AG09309 (cell line): ENCODE data around the gene ZBTB43.

Experiments
- DNase-seq: peaks from one replicate; pipeline ENCODE4 v3.0.0-alpha.2; 2010; ENCODE audit warnings: low read depth
- H3K4me3 ChIP-seq: 2 replicates; pipeline ENCODE4 v1.5.1; 2011; ENCODE audit warnings: mild to moderate bottlenecking, low read depth, low read length, moderate library complexity; ENCODE audit not compliant: control insufficient read depth
- CTCF ChIP-seq: IDR thresholded peaks from 2 replicates; pipeline ENCODE4 v1.5.1; 2011; ENCODE audit warnings: mild to moderate bottlenecking, low read depth, low read length, inconsistent platforms; ENCODE audit not compliant: insufficient read depth, control insufficient read depth; ENCODE audit errors: missing control alignments

The ZBTB43 gene

DNA sequence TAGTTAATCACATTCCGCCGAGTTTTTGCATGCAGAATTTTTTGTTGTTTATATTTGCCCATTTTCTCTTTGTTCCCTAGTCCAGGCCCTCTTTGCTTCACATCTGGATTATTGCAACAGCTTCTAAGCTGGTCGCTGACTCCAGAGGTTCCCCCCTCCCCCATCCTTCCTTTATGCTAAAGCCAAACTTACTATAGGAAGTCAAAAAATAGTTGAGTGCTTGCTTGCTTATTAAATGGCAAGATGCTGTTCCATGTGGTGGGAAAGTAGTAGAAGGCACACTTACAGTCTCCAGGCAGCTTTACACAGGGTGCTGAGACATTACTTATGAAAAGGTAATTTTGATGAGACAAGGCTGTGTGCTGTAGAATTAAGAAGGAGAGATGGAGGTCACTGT, 56.9 kb downstream of the ZBTB43 start:
- TF ChIP-seq CTCF = no peak
- no peak for DNase-seq
- H3K4me3 ChIP-seq = peak overlapping the region; percentile 75

GRCh38 chr9:126862104-126862761, 57.4 kb downstream of the ZBTB43 start:
- DNase-seq = no peak
- peak overlapping the region; percentile 75 for H3K4me3 ChIP-seq
- TF ChIP-seq CTCF = no peak

- no peak overlapping the region for H3K4me3 ChIP-seq
- no peak for TF ChIP-seq CTCF
- no peak for DNase-seq
Observed at GRCh38 chr9:126864771-126865170, 59.9 kb downstream of the ZBTB43 start.

- DNase-seq = no peak
- TF ChIP-seq CTCF = no peak
- H3K4me3 ChIP-seq = no peak overlapping the region
Observed at GRCh38 chr9:126869368-126869767, 64.5 kb downstream of the ZBTB43 start.

- DNase-seq = no peak
- no peak for TF ChIP-seq CTCF
- H3K4me3 ChIP-seq = no peak overlapping the region
Observed at GRCh38 chr9:126872516-126872915, 67.7 kb downstream of the ZBTB43 start.

GRCh38 chr9:126874546-126875314, 69.9 kb downstream of the ZBTB43 start:
- DNase-seq = no peak
- TF ChIP-seq CTCF = no peak

More at GRCh38 chr9:126874546-126875314, 69.9 kb downstream of the ZBTB43 start:
- no peak overlapping the region for H3K4me3 ChIP-seq
